ENCODE results near the gene MND1. TPM values are rescaled to one million over a fixed set of nuclear protein-coding genes. Genes with fewer than 3 reads are reported as not detected.

The MND1 gene
- total RNA-seq, 1 donor from 2014 or later = 0.40 TPM

- DNase-seq (ENCODE audit: low read depth in 2 of 2) = no peak
These were observed 1.5 kb downstream of the MND1 start for GRCh38 chr4:153346031-153346430.

GRCh38 chr4:153346563-153346962 lies 2.1 kb downstream of the MND1 start:
- no peak for DNase-seq (ENCODE audit: low read depth in 2 of 2)

- DNase-seq (ENCODE audit: low read depth in 2 of 2) = no peak
These were observed 2.6 kb downstream of the MND1 start for GRCh38 chr4:153347117-153347516.

GRCh38 chr4:153348006-153348405 lies 3.5 kb downstream of the MND1 start:
- DNase-seq (ENCODE audit: low read depth in 2 of 2) = no peak

- DNase-seq (ENCODE audit: low read depth in 2 of 2) = no peak
These were observed 4.8 kb downstream of the MND1 start for GRCh38 chr4:153349206-153349805.

- no peak for DNase-seq (ENCODE audit: low read depth in 2 of 2)
These were observed 17.7 kb downstream of the MND1 start for GRCh38 chr4:153362184-153362583.

GRCh38 chr4:153364061-153364460 lies 19.6 kb downstream of the MND1 start:
- no peak for DNase-seq (ENCODE audit: low read depth in 2 of 2)

- no peak for DNase-seq (ENCODE audit: low read depth in 2 of 2)
These were observed 20.5 kb downstream of the MND1 start for GRCh38 chr4:153365003-153365402.

GRCh38 chr4:153366486-153366885 lies 22.0 kb downstream of the MND1 start:
- DNase-seq (ENCODE audit: low read depth in 2 of 2) = no peak

- no peak for DNase-seq (ENCODE audit: low read depth in 2 of 2)
These were observed 22.6 kb downstream of the MND1 start for GRCh38 chr4:153367092-153367491.

GRCh38 chr4:153369021-153369420 lies 24.5 kb downstream of the MND1 start:
- no peak for DNase-seq (ENCODE audit: low read depth in 2 of 2)

GRCh38 chr4:153371701-153372234 lies 27.3 kb downstream of the MND1 start:
- DNase-seq (ENCODE audit: low read depth in 2 of 2) = no peak

GRCh38 chr4:153372967-153373562 lies 28.6 kb downstream of the MND1 start:
- DNase-seq (ENCODE audit: low read depth in 2 of 2) = no peak

GRCh38 chr4:153374442-153374841 lies 30.0 kb downstream of the MND1 start:
- no peak for DNase-seq (ENCODE audit: low read depth in 2 of 2)

- no peak for DNase-seq (ENCODE audit: low read depth in 2 of 2)
These were observed 30.8 kb downstream of the MND1 start for GRCh38 chr4:153375303-153375702.

- peak; percentile 44 to 92 for DNase-seq (ENCODE audit: low read depth in 2 of 2)
These were observed 38.6 kb downstream of the MND1 start for GRCh38 chr4:153383131-153383530.

GRCh38 chr4:153384160-153384559 lies 39.7 kb downstream of the MND1 start:
- DNase-seq (ENCODE audit: low read depth in 2 of 2) = no peak

GRCh38 chr4:153385784-153386183 lies 41.3 kb downstream of the MND1 start:
- DNase-seq (ENCODE audit: low read depth in 2 of 2) = no peak

GRCh38 chr4:153387981-153388380 lies 43.5 kb downstream of the MND1 start:
- DNase-seq (ENCODE audit: low read depth in 2 of 2) = no peak

GRCh38 chr4:153393397-153393796 lies 48.9 kb downstream of the MND1 start:
- DNase-seq (ENCODE audit: low read depth in 2 of 2) = peak in 1 of 2 donors; percentile 7

GRCh38 chr4:153394945-153395344 lies 50.5 kb downstream of the MND1 start:
- DNase-seq (ENCODE audit: low read depth in 2 of 2) = no peak

GRCh38 chr4:153398713-153399112 lies 54.2 kb downstream of the MND1 start:
- DNase-seq (ENCODE audit: low read depth in 2 of 2) = no peak

GRCh38 chr4:153399358-153399757 lies 54.9 kb downstream of the MND1 start:
- no peak for DNase-seq (ENCODE audit: low read depth in 2 of 2)
